Measurements from ENCODE around the gene PAPOLB.

PAPOLB gene

DNA sequence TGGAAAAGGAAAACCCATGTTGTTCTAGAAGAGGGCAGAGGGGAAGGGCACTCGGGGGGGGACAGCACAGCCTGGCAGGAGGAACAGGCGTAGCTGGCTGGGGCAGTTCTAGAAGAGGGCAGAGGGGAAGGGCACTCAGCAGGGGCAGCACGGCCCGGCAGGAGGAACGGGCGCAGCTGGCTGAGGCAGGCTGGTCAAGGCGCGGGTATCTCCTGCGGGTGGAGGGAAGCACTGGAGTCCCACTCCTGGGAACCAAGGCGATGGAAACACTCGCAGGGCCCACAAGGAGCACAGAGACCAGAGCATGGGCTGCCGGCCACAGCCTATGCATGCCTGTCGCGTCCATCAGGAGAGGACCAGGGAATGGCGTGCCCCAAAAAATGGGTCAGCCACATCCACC is 36.7 kb downstream of the PAPOLB start:
- in situ Hi-C loops (cut with HindIII; ENCODE audit: low sequenced_read_pairs): no loop called here
- no peak for DNase-seq (ENCODE audit: low read depth, low spot score)
- no peak overlapping the region for H3K4me3 ChIP-seq (ENCODE audit: low read depth, low read length)
- TF ChIP-seq, protein P1, sequence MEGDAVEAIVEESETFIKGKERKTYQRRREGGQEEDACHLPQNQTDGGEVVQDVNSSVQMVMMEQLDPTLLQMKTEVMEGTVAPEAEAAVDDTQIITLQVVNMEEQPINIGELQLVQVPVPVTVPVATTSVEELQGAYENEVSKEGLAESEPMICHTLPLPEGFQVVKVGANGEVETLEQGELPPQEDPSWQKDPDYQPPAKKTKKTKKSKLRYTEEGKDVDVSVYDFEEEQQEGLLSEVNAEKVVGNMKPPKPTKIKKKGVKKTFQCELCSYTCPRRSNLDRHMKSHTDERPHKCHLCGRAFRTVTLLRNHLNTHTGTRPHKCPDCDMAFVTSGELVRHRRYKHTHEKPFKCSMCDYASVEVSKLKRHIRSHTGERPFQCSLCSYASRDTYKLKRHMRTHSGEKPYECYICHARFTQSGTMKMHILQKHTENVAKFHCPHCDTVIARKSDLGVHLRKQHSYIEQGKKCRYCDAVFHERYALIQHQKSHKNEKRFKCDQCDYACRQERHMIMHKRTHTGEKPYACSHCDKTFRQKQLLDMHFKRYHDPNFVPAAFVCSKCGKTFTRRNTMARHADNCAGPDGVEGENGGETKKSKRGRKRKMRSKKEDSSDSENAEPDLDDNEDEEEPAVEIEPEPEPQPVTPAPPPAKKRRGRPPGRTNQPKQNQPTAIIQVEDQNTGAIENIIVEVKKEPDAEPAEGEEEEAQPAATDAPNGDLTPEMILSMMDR (IDR thresholded peaks at IDR 0.05; ENCODE audit: low read depth, low read length): no peak

- TF ChIP-seq, protein P1 (IDR thresholded peaks at IDR 0.05; ENCODE audit: low read depth, low read length): no peak
- in situ Hi-C loops (cut with HindIII; ENCODE audit: low sequenced_read_pairs): no loop called here
- DNase-seq (ENCODE audit: low read depth, low spot score): no peak
- no peak overlapping the region for H3K4me3 ChIP-seq (ENCODE audit: low read depth, low read length)
These were observed 37.6 kb downstream of the PAPOLB start for GRCh38 chr7:4824120-4824775.

GRCh38 chr7:4823441-4824119 is 38.2 kb downstream of the PAPOLB start:
- in situ Hi-C loops (cut with HindIII; ENCODE audit: low sequenced_read_pairs): no loop called here
- TF ChIP-seq, protein P1 (IDR thresholded peaks at IDR 0.05; ENCODE audit: low read depth, low read length): no peak
- no peak for DNase-seq (ENCODE audit: low read depth, low spot score)
- no peak overlapping the region for H3K4me3 ChIP-seq (ENCODE audit: low read depth, low read length)

- in situ Hi-C loops (cut with HindIII; ENCODE audit: low sequenced_read_pairs): no loop called here
- TF ChIP-seq, protein P1 (IDR thresholded peaks at IDR 0.05; ENCODE audit: low read depth, low read length): no peak
These were observed 39.2 kb downstream of the PAPOLB start for GRCh38 chr7:4822677-4823076.

DNA sequence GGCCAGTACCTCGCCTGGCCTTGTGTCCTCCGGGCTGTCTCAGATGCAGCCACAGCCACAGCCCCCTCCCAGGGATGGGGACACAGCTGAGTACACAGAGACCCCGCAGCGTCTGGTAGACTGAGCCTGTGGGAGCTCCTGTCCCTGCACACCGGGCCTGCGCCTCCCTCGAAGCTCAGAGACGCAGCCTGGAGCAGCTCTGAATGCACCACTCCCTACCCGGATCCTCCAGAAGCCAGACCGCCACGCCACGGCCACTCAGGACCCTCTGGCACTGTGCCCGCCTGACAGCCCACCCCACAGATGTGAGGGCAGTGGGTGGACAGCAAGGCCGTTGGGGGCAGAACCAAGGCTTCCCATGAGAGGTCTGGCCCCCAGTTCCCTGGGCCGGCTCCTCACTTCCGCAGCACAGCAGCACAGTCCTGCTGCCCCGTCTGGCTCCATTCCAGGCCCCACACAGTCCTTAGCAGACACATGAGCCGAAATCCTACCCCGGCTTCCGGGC is 40.8 kb downstream of the PAPOLB start:
- DNase-seq (ENCODE audit: low read depth, low spot score): no peak
- no peak overlapping the region for H3K4me3 ChIP-seq (ENCODE audit: low read depth, low read length)
- in situ Hi-C loops (cut with HindIII; ENCODE audit: low sequenced_read_pairs): no loop called here
- TF ChIP-seq, protein P1 (IDR thresholded peaks at IDR 0.05; ENCODE audit: low read depth, low read length): no peak

More at GRCh38 chr7:4822677-4823076, 39.2 kb downstream of the PAPOLB start:
- no peak overlapping the region for H3K4me3 ChIP-seq (ENCODE audit: low read depth, low read length)
- DNase-seq (ENCODE audit: low read depth, low spot score): no peak

DNA sequence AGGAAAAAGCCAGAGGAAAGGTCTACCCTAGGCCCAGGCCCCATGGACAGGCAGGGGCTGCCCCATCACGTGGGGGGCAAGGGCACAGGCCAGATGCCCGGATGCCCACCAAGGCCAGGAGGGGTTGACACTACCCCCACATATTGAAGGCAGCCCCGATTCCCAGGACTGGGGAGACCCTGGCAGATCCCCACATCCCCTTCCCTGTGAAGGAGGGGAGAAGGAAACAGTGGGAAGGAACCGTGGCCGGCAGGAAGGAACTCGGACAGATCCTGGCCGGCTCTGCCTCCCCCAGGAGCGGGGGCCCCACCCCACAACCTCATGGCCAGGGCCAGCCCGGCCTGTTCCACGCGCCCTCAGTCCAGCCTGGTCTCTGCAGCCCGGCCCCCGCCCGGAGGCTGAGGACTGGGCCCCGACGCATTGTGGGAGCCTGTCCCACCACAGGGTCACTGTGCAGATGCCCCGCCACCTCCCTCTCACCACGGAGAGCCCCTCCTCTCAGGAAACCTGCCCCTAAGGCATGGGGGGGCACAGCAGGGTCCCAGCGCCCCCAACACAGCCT is 41.3 kb downstream of the PAPOLB start:
- in situ Hi-C loops (cut with HindIII; ENCODE audit: low sequenced_read_pairs): no loop called here
- no peak for DNase-seq (ENCODE audit: low read depth, low spot score)
- H3K4me3 ChIP-seq (ENCODE audit: low read depth, low read length): no peak overlapping the region
- TF ChIP-seq, protein P1 (IDR thresholded peaks at IDR 0.05; ENCODE audit: low read depth, low read length): no peak

Measured in astrocyte of the spinal cord (primary cell).